ENCODE data around the gene TMC4.

DNA sequence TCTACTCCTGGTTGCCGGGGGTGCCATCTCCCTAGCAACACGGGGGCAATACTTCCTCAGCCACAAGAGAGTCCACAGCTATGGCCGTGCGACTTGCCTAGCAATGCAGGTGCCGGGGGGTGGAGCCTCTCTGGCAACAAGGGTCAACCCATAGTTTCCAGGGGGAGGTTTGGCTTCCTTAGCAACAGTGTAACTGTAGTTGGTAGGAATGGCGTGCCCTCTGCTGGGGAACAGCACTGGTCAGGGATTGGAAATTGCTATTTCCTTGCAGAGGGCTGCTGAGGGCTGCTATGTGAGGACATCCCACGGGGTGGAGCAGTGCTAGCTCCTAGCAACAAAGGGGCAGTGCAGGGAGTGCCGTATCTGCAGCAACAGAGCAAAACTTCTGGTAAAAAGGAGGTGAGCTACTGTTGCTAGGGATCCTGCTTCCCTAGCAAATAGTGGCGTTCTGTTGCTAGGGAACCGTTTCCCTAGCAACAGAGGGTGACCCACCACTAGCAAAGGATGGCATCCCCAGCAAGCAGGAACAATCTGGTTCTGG lies 7.0 kb upstream of the TMC4 start:
- TF ChIP-seq CTCF (IDR thresholded peaks at IDR 0.05) (no peak), EZH2 (IDR thresholded peaks at IDR 0.05; ENCODE audit: borderline replicate concordance, insufficient read depth, low read depth, low read length, poor library complexity, severe bottlenecking) (no peak)

Data from B cell (primary cell).